ENCODE measurements around the gene NF2. TPM values are rescaled to one million over a fixed set of nuclear protein-coding genes. Genes with fewer than 3 reads are reported as not detected.
A peak's percentile ranks its signal among the peaks of the same experiment; 100 is the strongest.
"Not testable (repeated sequence)": the region's sequence is repeated elsewhere in the genome, so short reads cannot be mapped to it uniquely, and the experiment has no call there.

NF2 gene
- total RNA-seq, 1 donor from 2014 or later: 37.3 TPM

DNA sequence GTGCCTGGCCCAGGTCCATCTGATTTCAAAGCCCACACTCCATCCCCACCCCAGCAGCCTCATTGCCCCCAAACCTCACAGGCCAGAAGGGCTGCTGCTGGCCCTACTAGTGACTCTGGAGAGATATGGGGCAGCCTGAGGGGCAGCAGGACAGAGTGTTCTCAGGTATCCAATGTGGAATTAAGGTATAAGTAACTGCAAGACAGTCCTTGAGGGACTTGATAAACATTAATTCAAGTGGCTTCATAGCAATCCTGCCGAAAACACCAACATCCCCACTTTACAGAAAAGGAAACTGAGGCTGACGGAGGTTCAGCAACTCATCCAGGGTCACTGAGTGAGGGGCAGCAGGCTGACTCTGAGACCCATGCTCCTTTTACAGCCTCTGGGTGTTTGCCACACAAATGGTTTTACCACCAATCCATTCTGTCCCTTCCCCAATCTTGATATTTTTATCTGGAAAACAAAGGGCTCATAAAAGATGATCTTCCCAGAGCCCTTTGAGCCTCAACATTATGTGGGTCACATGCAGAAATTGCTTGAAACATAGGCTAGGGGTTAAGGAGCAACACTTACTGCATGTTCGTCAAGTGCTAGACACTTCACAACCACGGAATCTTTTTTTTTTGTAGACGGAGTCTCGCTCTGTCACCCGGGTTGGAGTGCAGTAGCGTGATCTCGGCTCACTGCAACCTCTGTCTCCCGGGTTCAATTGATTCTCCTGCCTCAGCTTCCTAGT lies 24.8 kb upstream of the NF2 start:
- no peaks in the 10 kb centered on the region for H3K27me3 ChIP-seq
- no peak for DNase-seq (ENCODE audit: low spot score in 2 of 2)
- no peaks in the 10 kb centered on the region for H3K9me3 ChIP-seq
- H3K4me3 ChIP-seq: no peak overlapping the region
- no peaks in the 10 kb centered on the region for H3K36me3 ChIP-seq
- TF ChIP-seq, protein P1, sequence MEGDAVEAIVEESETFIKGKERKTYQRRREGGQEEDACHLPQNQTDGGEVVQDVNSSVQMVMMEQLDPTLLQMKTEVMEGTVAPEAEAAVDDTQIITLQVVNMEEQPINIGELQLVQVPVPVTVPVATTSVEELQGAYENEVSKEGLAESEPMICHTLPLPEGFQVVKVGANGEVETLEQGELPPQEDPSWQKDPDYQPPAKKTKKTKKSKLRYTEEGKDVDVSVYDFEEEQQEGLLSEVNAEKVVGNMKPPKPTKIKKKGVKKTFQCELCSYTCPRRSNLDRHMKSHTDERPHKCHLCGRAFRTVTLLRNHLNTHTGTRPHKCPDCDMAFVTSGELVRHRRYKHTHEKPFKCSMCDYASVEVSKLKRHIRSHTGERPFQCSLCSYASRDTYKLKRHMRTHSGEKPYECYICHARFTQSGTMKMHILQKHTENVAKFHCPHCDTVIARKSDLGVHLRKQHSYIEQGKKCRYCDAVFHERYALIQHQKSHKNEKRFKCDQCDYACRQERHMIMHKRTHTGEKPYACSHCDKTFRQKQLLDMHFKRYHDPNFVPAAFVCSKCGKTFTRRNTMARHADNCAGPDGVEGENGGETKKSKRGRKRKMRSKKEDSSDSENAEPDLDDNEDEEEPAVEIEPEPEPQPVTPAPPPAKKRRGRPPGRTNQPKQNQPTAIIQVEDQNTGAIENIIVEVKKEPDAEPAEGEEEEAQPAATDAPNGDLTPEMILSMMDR (IDR thresholded peaks at IDR 0.05): no peak
- peaks cover 0 to 3% of the 10 kb centered on the region in 2 donors for H3K4me1 ChIP-seq
- no peak overlapping the region for H3K27ac ChIP-seq
- intact Hi-C loops (cut with DNase I): no loop called here

DNA sequence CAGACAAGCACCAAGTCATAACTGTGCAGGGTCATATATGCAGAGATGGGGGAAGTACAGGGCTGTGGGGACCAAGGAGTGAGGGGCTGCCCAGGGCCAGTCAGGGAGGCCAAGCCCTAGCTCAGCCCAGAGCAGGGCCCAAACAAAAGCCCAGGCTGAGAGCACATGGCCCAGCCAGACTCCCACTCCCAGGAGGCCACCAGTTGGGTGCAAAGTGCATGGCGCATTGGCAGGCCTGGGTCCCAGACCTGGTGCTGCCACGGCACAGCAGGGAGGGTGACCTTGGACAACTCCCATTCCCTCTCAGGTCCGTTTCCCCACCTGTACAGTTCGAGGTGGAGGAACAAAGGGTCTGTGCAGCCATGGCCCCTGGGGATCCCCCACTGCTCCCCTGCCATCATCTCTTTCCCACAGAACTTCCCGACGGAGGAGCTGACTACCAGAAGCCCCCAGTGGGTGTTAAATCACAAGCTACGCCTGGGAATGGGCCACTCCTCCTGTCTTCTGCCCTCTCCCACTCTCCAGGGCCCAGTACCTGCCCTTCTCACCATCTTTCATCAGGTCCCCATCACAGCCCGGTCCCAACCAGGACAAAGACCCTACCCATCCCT lies 23.1 kb upstream of the NF2 start:
- Histone ChIP-seq H3K27me3 (no peaks in the 10 kb centered on the region), H3K27ac (peak overlapping the region; percentile 58 to 67), H3K4me1 (peaks cover 0 to 3% of the 10 kb centered on the region in 2 donors), H3K9me3 (no peaks in the 10 kb centered on the region), H3K4me3 (peak overlapping the region; percentile 79 to 80), H3K36me3 (no peaks in the 10 kb centered on the region)
- TF ChIP-seq, protein P1 (IDR thresholded peaks at IDR 0.05): no peak
- intact Hi-C loops (cut with DNase I): no loop called here
- DNase-seq (ENCODE audit: low spot score in 2 of 2): no peak

DNA sequence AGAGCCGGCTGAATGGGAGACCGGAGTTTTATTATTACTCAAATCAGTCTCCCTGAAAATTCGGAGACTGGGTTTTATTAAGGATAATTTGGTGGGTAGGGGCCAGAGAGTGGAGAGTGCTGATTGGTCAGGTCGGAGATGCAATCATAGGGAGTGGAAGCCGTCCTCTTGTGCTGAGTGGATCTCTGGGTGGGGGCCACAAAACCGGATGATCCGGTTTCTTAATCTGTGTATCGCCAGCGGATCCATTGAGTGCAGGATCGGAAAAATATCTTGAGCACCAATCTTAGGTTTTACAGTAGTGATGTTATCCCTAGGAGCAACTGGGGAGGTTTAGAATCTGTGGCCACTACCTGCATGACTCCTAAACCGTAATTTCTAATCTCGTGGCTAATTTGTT lies 21.6 kb upstream of the NF2 start:
- Histone ChIP-seq H3K27me3 (no peaks in the 10 kb centered on the region), H3K9me3 (no peaks in the 10 kb centered on the region), H3K27ac (peak overlapping the region in 1 of 2 donors; percentile 58), H3K4me1 (peaks cover 0 to 3% of the 10 kb centered on the region in 2 donors), H3K36me3 (no peaks in the 10 kb centered on the region), H3K4me3 (peak overlapping the region in 1 of 2 donors; percentile 79)
- DNase-seq (ENCODE audit: low spot score in 2 of 2): no peak
- intact Hi-C loops (cut with DNase I): loop anchor here (1.0 kb wide), 1 partner anchor 22 kb away; the partner anchor contains the start of gene NF2
- TF ChIP-seq, protein P1 (IDR thresholded peaks at IDR 0.05): no peak

DNA sequence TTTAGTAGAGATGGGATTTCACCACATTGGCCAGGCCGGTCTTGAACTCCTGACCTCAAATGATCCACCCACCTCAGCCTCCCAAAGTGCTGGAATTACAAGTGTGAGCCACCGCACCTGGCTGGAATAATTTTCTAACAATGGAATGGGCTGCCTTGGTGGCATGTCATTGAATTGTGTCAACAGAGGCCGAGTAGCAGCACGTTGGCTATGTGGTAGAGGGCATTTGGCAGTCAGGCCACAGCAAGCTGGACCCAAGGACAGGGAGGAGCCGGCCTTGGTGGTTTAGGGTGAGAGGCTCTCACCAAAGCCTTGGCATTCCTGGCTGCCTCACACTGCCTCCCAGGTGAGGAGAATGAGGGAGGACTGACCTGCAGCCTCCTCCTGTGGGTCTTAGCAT lies 18.5 kb upstream of the NF2 start:
- Histone ChIP-seq H3K27me3 (no peaks in the 10 kb centered on the region), H3K36me3 (no peaks in the 10 kb centered on the region), H3K27ac (no peak overlapping the region), H3K4me1 (peaks cover 0 to 3% of the 10 kb centered on the region in 2 donors), H3K4me3 (no peak overlapping the region), H3K9me3 (no peaks in the 10 kb centered on the region)
- no peak for DNase-seq (ENCODE audit: low spot score in 2 of 2)
- intact Hi-C loops (cut with DNase I): loop anchor here (5.0 kb wide), 1 partner anchor 502 kb away; no protein-coding TSS in a partner anchor
- TF ChIP-seq, protein P1 (IDR thresholded peaks at IDR 0.05): no peak

DNA sequence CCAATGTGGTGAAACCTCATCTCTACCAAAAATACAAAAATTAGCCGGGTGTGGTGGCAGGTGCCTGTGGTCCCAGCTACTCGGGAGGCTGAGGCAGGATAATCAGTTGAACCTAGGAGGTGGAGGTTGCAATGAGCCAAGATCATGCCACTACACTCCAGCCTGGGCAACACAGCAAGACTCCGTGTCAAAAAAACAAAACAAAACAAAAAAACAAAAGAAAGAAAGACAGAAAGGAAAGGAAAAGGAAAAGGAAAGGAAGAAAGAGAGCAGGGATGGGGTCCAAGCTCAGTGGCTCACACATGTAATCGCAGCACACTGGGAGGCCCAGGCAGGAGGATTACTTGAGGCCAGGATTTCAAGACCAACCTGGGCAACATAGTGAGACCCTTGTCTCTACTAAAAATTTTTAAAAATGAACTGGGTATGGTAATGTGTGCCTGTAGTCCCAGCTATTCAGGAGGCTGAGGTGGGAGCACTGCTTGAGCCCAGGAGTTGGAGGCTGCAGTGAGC lies 17.2 kb upstream of the NF2 start:
- not testable (repeated sequence) for H3K4me3 ChIP-seq; DNase-seq (ENCODE audit: low spot score in 2 of 2); H3K4me1 ChIP-seq; H3K27ac ChIP-seq; H3K9me3 ChIP-seq; H3K36me3 ChIP-seq; H3K27me3 ChIP-seq
- intact Hi-C loops (cut with DNase I): loop anchor here (5.0 kb wide), 1 partner anchor 501 kb away; no protein-coding TSS in a partner anchor

All from ascending aorta (tissue), 2 donors.